IMR-90 (cell line): ENCODE measurements around the gene TOP2B.

ENCODE experiments used
- CEBPB ChIP-seq: IDR thresholded peaks from 2 replicates; pipeline ENCODE4 v1.6.1; 2012; ENCODE audit warnings: low read depth, low read length, improper control_type of control experiment
- CTCF ChIP-seq: conservative IDR thresholded peaks from 2 replicates; pipeline ENCODE4 v1.5.1; 2012; ENCODE audit warnings: mild to moderate bottlenecking, low read depth, low read length, improper control_type of control experiment
- ELK1 ChIP-seq: fragments of 150-350 bp; IDR thresholded peaks from 2 replicates; pipeline ENCODE4 v1.6.1; 2016; ENCODE audit warnings: low read depth, mild to moderate bottlenecking, low read length, moderate library complexity, borderline replicate concordance
- MAFK ChIP-seq: IDR thresholded peaks from 2 replicates; pipeline ENCODE4 v1.6.1; 2012; ENCODE audit warnings: low read depth, low read length, improper control_type of control experiment
- MXI1 ChIP-seq: IDR thresholded peaks from 2 replicates; pipeline ENCODE4 v1.6.1; 2012; ENCODE audit warnings: low read depth, mild to moderate bottlenecking, low read length, moderate library complexity, borderline replicate concordance
- POLR2A ChIP-seq: IDR thresholded peaks from 2 replicates; pipeline ENCODE4 v1.6.1; 2012; ENCODE audit warnings: mild to moderate bottlenecking, low read depth, low read length
- RFX5 ChIP-seq: IDR thresholded peaks from 2 replicates; pipeline ENCODE4 v1.8.0; 2012; ENCODE audit warnings: low read depth, mild to moderate bottlenecking, low read length, moderate library complexity

GRCh38 chr3:25631989-25632388, 32.7 kb downstream of the TOP2B start:
- TF ChIP-seq CTCF (no peak), POLR2A (no peak), ELK1 (no peak), MAFK (no peak), MXI1 (no peak), RFX5 (no peak), CEBPB (no peak)
